Fibroblast of pulmonary artery (primary cell): ENCODE results near the gene DCHS1.

Experiments
- DNase-seq: peaks from one replicate; pipeline ENCODE4 v3.0.0-alpha.2; 2010; ENCODE audit warnings: low read depth
- H3K4me3 ChIP-seq: replicated peaks from 2 replicates; pipeline ENCODE4 v1.5.1; 2011; ENCODE audit warnings: low read depth, mild to moderate bottlenecking, control low read depth, low read length, moderate library complexity
- CTCF ChIP-seq: IDR thresholded peaks from 2 replicates; pipeline ENCODE4 v1.5.1; 2011; ENCODE audit warnings: mild to moderate bottlenecking, control low read depth, low read length, inconsistent platforms; ENCODE audit errors: missing control alignments

The DCHS1 gene

GRCh38 chr11:6622261-6623171 lies 33.1 kb downstream of the DCHS1 start:
- no peak overlapping the region for H3K4me3 ChIP-seq
- TF ChIP-seq CTCF, result no peak
- DNase-seq, result no peak

DNA sequence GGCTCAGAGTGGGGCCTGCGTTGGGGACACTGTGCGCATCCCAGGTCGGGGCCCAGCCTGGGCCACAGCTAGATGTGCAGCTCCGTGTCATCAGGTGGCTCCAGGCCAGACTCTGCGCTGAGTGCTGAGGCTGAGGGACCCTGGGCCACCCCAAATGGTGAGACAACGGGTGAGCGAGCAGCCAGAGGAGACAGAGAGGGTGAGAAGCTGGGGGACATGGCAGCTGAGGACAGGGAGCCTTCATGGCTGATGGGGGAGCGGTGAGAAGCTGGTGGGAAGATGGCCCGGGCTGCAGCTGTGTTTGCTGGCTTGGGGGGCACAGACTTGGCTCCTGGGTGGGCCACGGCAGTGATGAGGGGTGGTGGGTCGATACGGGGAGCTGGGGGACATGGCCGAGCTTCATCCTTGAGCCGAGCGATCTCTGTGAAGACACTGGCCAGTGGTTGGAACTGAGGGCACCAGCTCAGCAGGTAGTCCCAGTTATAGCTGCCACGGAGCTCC lies 33.8 kb downstream of the DCHS1 start:
- H3K4me3 ChIP-seq, result no peak overlapping the region
- no peak for TF ChIP-seq CTCF
- no peak for DNase-seq

- TF ChIP-seq CTCF, result no peak
- no peak overlapping the region for H3K4me3 ChIP-seq
- no peak for DNase-seq
Observed at GRCh38 chr11:6620636-6621035, 35.0 kb downstream of the DCHS1 start.

DNA sequence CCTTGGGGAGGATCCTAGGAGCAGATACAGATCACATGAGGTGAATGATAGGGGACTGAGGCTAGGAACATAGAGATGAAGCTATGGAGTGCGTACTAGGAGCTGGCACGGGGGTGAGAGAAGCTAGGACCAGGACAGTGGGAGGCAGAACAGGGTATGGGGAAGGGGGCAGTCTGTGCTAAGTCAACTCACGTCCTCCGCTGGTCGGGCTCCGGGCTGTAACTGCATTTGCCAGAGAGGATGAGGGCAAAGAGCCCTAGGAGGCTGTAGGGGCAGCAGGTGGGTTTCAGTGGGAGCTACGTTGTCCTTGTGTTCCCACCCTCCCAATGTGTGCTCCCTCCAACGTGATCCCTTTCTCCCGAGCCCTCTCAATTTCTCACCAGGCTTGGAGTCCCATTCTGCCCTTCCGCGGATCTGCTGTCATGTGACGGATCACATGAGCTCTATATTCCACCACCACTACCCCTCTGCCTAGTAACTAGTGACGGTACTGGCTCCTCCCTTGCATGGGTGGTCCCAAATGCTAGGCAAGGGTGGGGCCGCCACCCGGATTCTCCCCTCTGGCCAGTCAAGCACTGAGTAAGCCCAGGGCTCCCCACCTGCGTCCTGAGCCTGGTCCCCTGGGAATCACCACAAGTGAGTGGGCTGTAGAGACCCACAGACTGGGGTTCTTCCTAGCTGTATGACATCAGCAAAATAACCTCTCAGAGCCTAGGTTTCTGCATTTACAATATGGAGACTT lies 36.4 kb downstream of the DCHS1 start, which contains the start of gene TPP1:
TPP1 (minus strand) TSS at position 419 of the 742 bp plus-strand sequence; CDS start at position 397, 22 bp downstream.
- DNase-seq, result peak; percentile 97
- peak within 1 kb of the TSS; percentile 85 for H3K4me3 ChIP-seq
- TF ChIP-seq CTCF, result no peak

DNA sequence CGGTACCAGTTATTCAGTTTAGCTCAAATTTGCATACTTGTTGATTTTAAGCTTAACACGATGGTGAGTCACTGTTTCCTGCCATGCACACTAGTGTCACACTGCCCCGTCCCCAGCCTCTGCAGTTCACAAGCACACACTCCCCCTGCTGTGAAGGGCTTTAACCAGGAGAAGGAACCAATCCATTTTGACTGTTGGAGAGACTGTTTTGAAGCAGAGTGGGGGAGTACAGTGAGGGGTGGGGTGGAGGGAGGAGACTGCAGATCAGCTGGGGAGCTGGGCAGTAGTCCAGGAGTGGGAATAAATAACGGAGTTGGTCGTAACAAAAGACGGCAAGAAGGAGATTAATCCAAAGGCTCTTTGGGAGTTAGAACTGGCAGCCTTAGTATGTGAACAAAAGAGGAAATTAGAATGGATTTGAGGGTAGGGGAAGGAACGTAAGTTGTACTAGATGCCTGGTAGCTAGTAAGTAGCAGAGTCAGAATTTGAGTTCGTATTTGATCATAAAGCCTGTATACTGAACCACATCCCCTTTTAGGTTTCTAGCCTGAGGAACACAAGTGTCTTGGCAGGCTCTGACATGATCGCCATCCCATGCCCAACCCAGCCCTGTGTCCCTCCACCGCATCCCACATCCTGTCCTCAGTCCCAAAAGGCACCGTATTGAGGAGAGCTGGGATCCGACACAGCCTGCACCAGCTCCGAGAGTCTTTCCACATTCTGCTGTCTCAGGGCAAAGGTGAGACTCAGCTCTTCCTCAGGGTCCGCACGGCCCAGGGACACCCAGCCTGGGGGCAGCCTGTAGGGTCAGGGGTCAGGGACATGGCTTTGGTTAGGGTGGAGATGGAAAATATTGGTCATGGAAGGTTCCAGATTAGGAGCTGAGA lies 37.2 kb downstream of the DCHS1 start:
- peak; percentile 87 for DNase-seq
- TF ChIP-seq CTCF, result peak; percentile 16

DNA sequence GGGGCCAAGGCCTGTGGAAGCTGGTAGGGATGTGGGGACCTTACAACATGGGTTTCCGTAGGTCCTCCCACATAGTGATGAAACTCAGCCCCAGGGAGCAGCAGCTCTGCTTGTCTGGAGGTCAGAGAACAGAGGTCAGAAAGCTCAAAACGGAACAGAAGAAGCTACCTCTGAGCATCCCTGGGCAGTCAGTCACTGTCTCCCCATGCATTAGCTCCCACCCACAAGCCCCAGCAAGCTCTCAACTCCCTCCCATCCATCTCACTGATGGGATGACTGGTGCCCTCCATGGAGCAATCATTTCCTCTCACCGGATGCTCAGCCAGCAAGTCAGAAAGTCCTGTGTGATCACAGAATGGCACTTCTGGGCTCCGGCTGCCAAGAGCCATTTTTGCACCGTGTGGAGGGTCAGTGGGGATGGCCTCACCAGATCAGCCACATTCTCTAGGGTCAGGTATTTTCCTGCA lies 38.3 kb downstream of the DCHS1 start:
- H3K4me3 ChIP-seq, result peak overlapping the region; percentile 85
- TF ChIP-seq CTCF, result no peak
- peak; percentile 34 for DNase-seq

More for the DNA sequence above, 37.2 kb downstream of the DCHS1 start:
- H3K4me3 ChIP-seq, result peak overlapping the region; percentile 85
